Amniotic epithelial cell (primary cell): ENCODE results near the gene APMAP.

ENCODE experiments used
- DNase-seq: peaks from one replicate; pipeline ENCODE4 v3.0.0-alpha.2; 2010; ENCODE audit warnings: low read depth

APMAP gene

GRCh38 chr20:24992487-24993205, at the start of gene APMAP:
Gene APMAP, minus strand, starts transcription at chr20:24992751. Its CDS starts 63 bp downstream, at chr20:24992688.
- peak; percentile 86 for DNase-seq

- DNase-seq: no peak
These were observed 49.4 kb upstream of the APMAP start for GRCh38 chr20:25041813-25042530.

- peak; percentile 78 for DNase-seq
These were observed 47.9 kb upstream of the APMAP start for GRCh38 chr20:25040438-25040831.

- peak; percentile 61 for DNase-seq
These were observed 47.3 kb upstream of the APMAP start for GRCh38 chr20:25039697-25040437.

- DNase-seq: no peak
These were observed 46.1 kb upstream of the APMAP start for GRCh38 chr20:25038591-25039015.

- DNase-seq: no peak
These were observed 45.5 kb upstream of the APMAP start for GRCh38 chr20:25038103-25038410.

- no peak for DNase-seq
These were observed 44.9 kb upstream of the APMAP start for GRCh38 chr20:25037288-25038102.

- no peak for DNase-seq
These were observed 43.9 kb upstream of the APMAP start for GRCh38 chr20:25036331-25036936.

- DNase-seq: no peak
These were observed 43.4 kb upstream of the APMAP start for GRCh38 chr20:25035921-25036320.

- DNase-seq: no peak
These were observed 41.4 kb upstream of the APMAP start for GRCh38 chr20:25033924-25034300.

GRCh38 chr20:25033265-25033923, 40.8 kb upstream of the APMAP start:
- peak; percentile 8 for DNase-seq

GRCh38 chr20:25032478-25033264, 40.1 kb upstream of the APMAP start:
- DNase-seq: peak; percentile 9

GRCh38 chr20:25032065-25032477, 39.5 kb upstream of the APMAP start:
- no peak for DNase-seq

GRCh38 chr20:25031241-25031640, 38.7 kb upstream of the APMAP start:
- peak; percentile 73 for DNase-seq

- no peak for DNase-seq
These were observed 38.2 kb upstream of the APMAP start for GRCh38 chr20:25030649-25031207.

- no peak for DNase-seq
These were observed 37.6 kb upstream of the APMAP start for GRCh38 chr20:25030007-25030648.

GRCh38 chr20:25025986-25026605, 33.5 kb upstream of the APMAP start:
- no peak for DNase-seq

GRCh38 chr20:25025091-25025861, 32.7 kb upstream of the APMAP start:
- DNase-seq: no peak
